Left renal cortex interstitium (tissue), 4 donors: ENCODE data around the gene IP6K3. TPM values are rescaled to one million over a fixed set of nuclear protein-coding genes. Genes with fewer than 3 reads are reported as not detected.

Experiments
- DNase-seq, 4 donors: peaks; one replicate each; pipeline ENCODE4 v3.0.0-alpha.2; 2013; ENCODE audit warnings: low read depth in 4 of 4, low spot score in 2 of 4, missing footprints in 1 of 4
- polyA plus RNA-seq, 4 donors: library from polyadenylated mRNA; unstranded; fragments of 120-200 nt; gene quantifications; one replicate each; pipeline ENCODE4 v1.2.1, GENCODE V29; 2013; ENCODE audit not compliant: insufficient read length in 4 of 4

The IP6K3 gene
- polyA plus RNA-seq, 4 donors: 0.91 to 1.2 (median 0.94) TPM

DNA sequence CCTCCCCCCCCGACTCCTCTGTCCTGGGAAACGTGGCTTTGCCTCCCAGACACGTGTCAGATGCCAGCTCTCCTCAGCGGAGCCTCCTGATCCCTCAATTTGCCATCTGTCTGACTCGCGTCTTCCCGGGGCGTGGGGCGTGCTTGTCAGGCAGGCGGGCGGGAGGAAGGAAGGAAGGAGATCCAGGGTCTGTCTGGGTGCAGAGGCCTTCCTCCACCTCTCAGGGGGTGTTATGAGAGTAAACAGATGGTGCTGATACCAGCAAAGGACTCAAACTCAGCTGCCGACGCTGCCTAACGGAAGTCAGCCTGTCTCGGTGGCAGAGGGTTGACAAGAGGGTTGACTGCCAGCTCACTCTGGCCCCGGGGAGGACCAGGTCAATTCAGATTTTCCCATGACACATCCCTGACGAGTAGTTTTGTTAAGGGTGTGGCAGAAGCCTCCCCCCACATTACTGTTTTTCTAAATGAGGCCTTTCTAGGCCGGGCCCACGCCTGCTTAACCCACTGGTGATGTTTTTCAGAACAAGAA, 52.2 kb downstream of the IP6K3 start:
- no peak for DNase-seq

DNA sequence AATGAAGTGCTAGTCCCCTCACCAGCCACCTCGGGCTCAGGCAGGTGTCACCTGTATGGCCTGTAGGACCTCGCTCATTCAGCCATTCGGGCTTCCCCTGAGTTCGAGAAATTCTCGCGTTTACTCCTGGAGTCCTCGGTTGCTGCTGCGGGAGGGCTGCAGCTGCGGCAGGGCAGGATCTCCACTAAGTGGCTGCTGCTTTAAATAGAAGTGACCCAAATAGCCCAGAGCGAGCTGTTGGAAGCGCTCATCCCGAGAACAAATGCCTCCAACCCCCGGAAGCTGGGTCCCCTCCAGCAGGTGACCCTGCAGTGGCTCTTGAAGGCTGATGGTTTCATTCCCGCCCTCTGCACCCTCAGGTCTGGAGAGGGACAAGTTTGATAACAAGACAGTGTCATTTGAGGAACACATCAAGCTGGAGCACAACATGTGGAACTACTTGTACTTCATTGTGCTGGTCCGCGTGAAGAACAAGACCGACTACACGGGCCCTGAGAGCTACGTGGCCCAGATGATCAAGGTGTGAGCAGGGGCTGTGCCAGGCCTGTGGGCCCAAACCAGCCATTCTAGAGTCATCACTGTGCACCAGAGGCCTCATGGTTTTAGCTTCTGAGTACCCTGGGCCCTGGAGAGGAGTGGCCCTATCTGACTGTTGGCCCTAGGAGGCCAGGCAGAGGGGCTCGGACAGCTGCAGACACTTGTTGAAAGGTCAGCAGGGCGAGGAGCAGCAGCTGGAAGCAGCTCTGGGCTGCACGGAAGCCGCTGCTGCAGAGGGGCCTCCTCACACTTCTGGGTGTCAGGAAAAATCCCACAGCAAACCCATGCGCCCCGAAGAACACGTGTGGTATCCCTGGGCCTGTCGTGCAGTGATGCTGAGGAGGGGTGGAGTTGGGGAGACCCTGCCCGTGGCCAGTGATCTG, 53.3 kb downstream of the IP6K3 start:
- DNase-seq: no peak

DNA sequence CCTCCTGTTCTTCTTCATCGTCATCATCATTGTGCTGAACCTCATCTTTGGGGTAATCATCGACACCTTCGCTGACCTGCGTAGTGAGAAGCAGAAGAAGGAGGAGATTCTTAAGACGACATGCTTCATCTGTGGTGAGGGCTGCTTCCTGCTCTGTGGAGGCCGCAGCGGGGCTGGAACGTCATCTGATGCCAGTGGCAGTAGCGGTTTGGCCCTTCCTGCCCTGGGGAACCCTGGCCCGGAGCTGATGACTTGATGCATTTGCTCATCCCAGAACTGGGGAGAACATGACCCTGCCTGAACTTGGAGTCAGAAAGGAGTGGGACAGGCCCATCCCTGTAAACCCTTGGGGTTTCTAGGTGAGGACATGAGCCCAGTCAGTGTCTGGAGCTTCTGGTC, 53.9 kb downstream of the IP6K3 start:
- no peak for DNase-seq

DNA sequence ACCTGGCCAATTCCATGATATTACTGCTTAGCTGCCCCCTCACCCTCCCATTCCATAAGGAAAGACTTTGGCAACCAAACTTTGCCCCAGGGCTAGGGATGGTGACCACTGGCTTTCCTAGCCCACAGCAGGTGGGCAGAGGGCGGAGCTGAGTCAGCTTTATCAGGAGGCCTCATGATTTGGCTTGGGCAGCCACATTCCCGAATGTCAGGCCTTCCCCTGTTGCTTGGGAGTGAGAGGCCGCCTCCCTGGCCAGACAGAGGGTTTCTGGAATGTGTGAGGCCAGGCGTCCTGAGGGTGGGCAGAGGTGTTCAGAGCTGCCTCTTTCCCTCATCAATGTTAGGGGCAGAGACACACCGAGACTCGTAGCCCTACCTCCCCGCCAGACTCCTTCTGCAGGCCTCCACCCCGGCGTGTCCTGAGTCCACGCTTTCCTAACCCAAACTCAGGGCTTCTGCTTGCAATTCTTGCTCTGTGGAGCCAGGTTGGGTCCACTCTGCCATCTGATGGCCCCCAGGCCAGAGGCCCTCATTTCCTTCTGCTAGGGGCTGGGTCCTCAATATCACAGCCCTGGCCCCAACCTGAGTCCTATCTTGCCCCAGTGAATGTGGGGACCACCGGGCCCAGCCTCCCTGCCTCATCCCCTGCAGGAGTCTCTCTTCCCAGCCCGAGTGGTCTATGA, 54.5 kb downstream of the IP6K3 start:
- DNase-seq: no peak

DNA sequence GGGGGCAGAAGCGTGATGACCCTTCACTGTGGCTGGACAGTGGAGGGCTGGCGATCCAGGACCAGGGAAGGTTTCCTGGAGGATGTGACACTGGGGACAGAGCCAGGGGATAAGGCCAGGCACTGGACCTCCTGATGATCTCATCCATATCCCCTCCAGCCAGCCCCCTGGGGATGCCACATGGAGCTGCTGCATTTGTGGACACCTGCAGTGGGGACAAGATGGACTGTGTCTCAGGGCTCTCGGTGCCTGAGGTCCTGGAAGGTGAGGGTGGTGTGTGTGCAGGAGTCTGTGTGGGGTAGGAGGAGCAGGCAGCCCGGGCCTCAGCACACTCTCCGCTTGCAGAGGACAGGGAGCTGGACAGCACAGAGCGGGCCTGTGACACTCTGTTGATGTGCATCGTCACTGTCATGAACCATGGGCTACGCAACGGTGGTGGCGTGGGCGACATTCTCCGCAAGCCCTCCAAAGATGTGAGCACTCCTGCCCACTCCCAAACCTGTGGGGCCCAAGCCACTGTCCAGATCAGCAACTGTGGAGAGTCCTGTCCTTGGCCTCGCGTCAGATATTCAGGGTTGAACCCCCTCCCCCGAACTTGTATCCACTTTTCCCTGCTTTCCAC, 55.1 kb downstream of the IP6K3 start:
- DNase-seq: no peak

DNA sequence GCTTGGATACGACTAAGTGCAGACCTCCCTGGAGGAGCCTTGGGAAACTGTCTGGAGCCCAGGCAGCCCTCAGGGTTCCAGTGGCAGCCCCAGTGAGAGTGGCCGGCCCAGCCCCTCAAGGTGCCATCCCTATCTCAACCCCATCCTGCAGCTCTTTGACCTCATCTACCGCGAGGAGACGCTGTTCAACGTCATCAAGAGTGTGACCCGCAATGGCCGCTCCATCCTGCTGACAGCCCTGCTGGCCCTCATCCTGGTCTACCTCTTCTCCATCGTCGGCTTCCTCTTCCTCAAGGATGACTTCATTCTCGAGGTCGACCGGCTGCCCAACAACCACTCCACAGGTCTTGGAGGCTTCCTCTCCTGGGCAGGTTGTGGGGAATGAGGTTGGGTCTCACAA, 55.9 kb downstream of the IP6K3 start:
- DNase-seq: no peak

DNA sequence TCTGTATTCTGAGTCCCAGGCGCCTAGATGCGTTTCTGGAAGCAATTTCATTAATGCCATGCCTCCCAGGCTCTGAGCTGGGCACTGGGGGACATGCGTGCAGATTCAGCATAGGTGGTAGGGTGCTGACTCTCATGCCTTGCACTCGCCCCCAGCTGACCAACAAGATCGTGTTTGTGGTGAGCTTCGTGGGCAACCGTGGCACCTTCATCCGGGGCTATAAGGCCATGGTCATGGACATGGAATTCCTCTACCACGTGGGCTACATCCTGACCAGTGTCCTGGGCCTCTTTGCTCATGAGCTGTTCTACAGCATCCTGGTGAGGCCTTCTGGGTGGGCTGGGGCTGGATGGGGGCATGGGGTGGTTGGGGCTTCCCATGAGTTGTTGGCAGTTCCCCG, 56.8 kb downstream of the IP6K3 start:
- no peak for DNase-seq

DNA sequence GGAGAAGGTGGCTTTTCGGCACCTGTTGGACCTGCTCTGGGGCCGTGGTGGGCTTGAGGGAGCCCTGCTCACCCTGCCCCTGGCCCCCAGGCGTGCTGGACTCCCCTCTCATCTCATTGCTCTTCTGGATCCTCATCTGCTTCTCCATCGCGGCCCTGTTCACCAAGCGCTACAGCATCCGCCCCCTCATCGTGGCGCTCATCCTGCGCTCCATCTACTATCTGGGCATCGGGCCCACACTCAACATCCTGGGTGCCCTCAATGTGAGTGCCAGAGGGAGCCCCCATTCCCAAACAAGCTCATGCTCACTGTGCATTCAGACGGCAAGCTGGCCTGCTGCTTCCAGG, 57.6 kb downstream of the IP6K3 start:
- DNase-seq: no peak

DNA sequence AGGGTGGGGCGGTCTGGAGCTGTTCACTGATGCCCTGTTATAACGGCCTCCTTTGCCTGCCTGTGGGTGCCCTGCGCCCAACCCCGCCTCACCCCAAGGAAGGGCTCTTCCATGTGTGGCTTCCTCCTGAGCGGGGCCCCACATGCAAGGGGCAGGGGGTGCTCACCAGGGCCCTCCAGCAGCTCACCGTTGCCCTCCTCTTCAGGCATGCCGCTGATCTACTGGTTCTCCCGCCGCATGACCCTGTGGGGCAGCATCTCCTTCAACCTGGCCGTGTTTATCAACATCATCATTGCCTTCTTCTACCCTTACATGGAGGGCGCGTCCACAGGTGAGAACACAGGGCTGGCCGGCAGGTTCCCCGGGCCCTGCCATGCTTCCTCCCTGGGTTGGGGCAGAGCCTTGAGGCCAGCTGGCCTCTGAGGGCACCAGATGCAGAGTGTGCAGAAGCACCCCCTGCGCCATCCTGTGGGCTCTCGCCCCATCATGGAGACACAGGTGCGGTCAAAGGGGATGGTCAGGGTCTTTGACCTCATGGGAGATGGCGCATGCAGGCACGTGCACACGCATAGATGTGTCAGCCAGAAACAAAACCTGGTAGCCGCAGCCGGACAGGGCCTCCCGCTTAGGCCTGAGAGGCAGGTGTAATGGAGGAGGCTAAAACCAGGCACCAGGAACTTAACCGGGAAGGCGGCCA, 58.1 kb downstream of the IP6K3 start:
- no peak for DNase-seq

DNA sequence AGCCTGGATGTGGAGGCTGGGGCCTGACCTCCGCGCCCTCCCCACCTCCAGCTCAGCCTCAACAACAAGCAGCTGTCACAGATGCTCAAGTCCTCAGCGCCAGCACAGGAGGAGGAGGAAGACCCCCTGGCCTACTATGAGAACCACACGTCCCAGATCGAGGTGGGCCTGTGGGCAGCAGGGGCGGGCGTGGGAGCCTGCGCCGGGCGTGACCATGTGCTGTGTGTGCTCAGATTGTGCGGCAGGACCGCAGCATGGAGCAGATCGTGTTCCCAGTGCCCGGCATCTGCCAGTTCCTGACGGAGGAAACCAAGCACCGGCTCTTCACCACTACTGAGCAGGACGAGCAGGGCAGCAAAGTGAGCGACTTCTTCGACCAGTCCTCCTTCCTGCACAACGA, 58.7 kb downstream of the IP6K3 start:
- no peak for DNase-seq

DNA sequence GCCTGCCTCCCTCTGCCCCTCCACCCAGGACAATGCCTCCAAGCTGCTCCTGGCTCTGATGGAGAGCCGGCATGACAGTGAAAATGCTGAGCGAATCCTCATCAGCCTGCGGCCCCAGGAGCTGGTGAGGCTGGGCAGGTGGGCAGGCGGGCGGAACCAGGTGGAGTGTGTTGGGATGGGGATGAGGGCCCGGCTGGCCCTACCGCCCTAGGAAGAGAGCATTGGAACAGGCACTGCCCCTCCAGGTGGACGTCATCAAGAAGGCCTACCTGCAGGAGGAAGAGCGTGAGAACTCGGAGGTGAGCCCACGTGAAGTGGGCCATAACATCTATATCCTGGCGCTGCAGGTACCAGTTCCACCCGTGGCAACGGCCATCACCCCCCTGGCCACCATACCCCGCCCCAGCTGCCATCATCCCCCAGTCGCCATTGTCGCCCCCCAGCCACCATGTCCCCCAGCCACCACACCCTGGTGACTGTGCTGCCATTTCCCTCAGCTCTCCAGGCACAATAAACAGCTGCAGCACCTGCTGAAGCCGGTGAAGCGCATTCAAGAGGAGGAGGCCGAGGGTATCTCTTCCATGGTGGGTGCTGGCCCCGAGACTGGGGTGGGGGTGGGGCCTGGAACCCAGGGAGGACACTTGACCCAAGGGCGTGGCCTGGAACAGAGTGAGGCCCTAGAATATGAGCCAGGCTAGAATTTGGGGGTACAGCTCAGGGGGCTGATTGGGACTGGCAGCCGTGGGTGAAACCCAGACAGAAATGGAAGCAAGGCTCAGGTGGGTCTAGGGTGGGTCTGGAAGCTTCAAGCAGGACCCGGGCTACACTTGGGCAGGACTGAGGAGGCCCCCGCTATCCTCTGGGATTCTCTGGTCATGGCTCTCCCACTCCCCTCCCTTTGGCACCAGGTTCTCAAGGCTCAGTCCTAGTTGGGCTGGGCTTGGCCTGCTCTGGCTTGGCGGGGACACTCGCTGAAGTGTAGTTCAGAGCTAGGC, 59.4 kb downstream of the IP6K3 start:
- no peak for DNase-seq

DNA sequence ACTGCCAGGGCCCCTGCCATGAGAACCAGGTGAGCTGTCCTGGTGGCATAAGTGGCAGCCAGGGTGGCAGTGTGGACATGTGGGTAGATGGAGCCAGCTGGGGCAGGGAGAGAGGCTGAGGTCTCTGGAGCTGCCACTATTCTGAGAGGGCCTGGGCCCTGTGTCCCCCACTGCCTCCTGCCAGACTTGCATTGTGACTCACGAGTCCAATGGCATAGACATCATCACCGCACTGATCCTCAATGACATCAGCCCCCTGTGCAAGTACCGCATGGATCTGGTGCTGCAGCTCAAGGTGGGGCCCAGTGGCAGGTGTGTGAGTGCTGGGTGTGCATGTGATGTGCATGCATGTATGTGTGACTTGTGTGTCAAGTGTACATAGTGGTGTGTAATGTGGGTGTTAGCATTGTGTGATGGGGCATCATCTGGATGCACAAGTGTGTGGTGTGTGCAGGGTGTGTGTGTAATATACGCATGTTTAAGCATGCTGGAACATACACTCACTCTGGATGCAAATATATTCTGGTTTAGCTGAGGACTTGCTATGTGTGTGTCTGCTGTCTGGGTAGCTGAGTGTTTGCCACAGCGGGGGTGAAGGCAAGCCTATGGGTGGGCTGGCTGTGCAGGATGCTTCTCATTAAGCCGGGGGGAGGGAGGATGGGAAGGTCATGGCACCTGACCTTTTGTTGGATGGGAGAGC, 60.3 kb downstream of the IP6K3 start:
- no peak for DNase-seq

DNA sequence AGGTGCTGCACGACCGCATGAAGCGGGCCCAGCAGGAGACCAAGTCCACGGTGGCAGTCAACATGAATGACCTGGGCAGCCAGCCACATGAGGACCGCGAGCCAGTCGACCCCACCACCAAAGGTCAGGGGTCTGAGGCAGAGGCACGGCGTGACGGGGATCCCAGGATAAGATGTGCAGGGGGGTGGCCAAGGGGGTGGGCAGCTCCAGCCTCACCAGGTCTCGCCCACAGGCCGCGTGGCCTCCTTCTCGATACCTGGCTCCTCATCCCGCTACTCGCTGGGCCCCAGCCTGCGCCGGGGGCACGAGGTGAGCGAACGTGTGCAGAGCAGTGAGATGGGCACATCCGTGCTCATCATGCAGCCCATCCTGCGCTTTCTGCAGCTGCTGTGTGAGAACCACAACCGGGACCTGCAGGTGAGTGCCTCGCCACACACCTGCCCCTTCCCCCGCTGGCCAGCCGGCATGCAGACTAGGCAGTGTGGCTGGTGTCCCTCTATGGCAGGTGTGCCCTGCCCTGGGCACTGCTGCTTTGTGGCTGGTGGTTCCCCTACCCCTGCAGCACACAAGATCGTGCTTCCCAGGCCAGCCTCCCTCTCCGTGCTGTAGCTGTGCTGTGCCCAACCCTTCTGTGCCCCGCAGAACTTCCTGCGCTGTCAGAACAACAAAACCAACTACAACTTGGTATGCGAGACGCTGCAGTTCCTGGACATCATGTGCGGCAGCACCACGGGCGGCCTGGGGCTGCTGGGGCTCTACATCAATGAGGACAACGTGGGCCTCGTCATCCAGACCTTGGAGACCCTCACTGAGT, 61.1 kb downstream of the IP6K3 start:
- no peak for DNase-seq

DNA sequence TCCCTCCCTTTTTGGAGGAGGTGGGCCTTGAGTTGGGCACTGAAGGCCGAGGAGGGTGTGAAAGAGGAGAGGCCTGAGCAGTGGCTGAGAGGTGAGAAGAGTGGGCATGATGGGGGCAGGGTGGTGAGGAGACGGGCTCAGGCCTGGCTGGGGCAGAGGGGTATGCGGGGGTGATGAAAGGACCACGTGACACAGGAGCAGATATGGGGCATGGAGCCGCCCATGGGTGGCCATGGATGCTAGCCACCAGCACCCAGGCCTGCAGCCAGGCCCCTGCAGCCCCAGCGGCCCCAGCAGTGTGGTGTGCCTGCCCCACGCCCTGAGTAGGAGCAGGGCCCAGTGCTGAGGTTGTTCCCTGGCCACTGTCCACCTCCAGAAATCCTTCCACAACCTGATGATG, 61.7 kb downstream of the IP6K3 start:
- DNase-seq: no peak

DNA sequence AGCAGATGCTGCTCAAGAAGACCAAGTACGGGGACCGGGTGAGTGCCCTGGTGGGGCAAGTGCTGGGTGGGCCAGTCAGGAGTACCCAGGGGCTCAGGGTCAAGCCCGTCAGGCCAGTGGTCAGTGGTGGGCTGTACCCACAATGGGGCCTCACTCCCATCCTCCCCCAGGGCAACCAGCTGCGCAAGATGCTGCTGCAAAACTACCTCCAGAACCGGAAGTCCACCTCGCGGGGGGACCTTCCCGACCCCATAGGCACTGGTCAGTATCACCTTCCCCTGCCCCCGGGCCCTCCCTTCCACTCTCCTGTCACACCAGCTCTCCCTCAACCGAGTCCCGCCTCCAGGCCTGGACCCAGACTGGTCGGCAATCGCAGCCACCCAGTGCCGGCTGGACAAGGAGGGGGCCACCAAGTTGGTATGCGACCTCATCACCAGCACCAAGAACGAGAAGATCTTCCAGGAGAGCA, 62.2 kb downstream of the IP6K3 start:
- DNase-seq: no peak

DNA sequence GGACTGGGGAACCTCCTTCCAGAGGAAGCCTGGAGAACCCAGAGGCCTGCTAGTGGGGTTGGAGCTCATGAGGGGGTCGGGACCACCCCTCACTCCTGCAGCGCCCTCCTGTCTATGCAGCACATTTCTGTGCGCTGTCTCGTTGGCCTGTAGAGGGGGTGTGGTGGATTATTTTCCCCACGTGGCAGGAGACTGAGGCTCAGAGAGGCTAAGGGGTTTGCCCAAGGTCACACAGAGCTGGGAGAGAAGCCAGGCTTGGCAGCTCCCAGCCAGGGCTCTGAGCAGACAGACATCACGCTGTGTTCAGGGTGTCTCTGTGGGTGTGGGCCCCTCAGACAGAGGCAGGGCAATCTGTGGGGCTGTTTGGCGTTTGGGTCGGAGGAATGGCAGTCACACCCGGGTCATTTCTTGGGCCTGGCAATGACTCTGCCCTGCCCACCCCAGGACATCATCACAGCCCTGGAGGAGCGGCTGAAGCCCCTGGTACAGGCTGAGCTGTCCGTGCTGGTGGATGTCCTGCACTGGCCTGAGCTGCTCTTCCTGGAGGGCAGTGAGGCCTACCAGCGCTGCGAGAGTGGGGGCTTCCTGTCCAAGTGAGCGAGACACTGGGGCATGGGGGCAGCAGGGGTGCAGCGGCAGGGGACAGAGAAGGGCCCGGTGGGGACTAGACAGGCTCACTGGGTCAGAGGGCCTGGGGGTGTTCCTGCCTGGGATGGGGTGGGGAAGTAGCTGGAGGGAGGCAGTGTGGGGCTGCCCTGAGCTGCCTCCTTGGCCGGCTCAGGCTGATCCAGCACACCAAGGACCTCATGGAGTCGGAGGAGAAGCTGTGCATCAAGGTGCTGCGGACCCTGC, 62.9 kb downstream of the IP6K3 start:
- no peak for DNase-seq

DNA sequence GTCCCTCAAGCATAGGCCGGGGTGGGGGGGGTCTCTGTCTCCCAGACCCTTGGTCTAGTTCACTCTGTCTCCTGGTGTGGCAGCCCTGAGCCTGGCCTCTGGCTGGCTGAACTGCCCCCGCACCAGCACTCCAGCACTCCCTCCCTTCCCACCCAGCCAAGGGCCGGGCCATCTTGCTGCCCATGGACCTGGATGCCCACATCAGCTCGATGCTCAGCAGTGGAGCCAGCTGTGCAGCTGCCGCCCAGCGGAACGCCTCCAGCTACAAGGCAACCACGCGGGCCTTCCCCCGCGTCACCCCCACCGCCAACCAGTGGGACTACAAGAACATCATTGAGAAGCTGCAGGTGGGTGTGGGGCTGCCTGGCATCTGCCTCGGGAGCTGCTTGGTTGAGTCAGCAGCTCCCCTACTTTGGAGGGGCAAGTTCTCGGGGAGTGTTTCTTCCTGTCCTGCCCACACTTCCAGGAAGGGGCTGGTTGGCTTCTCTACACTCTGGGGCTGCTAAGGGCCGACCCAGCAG, 63.6 kb downstream of the IP6K3 start:
- DNase-seq: no peak
